GM13976 (cell line): ENCODE results near the gene MAP3K7CL.

Experiments
- DNase-seq: peaks from one replicate; pipeline ENCODE4 v3.0.0; 2012; ENCODE audit warnings: low spot score
- in situ Hi-C: fragments of 300-500 bp; cut with MboI; formaldehyde crosslinking; loops from one replicate; pipeline ENCODE4 v1.12.0; 2022; ENCODE audit warnings: low sequenced_read_pairs, mixed read lengths, inconsistent platforms; ENCODE audit not compliant: unreplicated experiment
- TF ChIP-seq, protein P1 (sequence below): IDR thresholded peaks from 2 replicates; pipeline ENCODE4 v1.5.1; 2012; ENCODE audit warnings: borderline replicate concordance, mild to moderate bottlenecking; ENCODE audit not compliant: insufficient read depth; ENCODE audit errors: extremely low read depth, missing control alignments, control extremely low read depth

MAP3K7CL gene

DNA sequence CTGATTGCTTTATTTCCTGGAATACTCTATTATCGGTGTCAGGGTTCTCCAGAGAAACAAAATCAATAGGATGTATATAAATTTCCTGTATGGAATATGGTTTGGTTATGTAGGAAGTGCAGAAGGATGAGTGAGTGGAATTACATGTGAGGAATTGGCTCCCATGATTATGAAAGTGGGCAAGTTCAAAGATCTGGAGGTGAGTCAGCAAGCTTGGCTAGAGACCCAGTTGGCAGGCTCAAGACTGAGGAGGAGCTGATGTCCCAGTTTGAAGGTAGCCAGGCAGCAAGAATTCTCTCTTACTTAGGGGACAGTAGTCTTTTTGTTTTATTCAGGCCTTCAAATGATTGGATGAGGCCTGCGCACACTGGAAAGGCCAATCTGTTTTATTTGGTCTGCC, 57.5 kb downstream of the MAP3K7CL start:
- no peak for DNase-seq
- in situ Hi-C loops: no loop called here

DNA sequence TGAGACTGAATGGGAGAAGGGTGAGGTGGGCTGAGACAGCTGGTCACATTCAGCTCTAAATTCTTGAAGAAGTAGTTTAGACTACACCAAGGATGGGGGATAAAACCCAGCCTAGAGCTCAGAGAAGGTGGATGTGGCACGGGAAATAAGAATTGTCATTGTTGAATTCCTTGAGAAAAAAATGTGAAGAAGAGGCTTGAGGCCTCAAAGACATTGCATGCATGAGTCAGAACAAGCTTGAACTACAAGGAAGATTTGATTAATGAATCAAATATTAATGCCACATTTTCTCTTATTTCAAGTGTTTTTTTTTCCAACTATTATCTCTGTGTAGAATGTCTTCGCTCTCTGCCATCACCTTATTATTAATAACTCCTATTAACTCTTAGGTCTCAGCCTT, 58.9 kb downstream of the MAP3K7CL start:
- TF ChIP-seq, protein P1, sequence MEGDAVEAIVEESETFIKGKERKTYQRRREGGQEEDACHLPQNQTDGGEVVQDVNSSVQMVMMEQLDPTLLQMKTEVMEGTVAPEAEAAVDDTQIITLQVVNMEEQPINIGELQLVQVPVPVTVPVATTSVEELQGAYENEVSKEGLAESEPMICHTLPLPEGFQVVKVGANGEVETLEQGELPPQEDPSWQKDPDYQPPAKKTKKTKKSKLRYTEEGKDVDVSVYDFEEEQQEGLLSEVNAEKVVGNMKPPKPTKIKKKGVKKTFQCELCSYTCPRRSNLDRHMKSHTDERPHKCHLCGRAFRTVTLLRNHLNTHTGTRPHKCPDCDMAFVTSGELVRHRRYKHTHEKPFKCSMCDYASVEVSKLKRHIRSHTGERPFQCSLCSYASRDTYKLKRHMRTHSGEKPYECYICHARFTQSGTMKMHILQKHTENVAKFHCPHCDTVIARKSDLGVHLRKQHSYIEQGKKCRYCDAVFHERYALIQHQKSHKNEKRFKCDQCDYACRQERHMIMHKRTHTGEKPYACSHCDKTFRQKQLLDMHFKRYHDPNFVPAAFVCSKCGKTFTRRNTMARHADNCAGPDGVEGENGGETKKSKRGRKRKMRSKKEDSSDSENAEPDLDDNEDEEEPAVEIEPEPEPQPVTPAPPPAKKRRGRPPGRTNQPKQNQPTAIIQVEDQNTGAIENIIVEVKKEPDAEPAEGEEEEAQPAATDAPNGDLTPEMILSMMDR: no peak
- in situ Hi-C loops: no loop called here
- DNase-seq: no peak

More for the DNA sequence above, 57.5 kb downstream of the MAP3K7CL start:
- TF ChIP-seq, protein P1: no peak

DNA sequence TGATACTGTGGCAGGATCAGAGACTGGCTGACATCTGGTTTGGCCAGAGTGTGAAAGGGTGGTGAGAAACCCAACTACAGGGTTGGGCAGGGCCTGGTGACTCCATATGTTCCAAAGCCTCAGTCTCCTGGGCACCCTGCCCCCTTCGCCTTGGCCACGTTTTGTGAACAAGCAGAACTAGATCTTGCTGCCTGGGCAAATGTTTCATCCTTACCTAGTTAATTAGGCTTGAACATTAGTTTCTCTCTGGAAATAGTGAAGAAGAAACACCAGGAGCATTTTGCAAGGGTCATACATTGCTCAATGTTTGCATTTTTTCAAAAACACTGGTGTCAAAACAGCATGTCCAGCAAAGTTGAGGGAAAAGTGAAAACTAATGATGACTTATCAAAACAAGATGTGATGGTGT, 60.5 kb downstream of the MAP3K7CL start:
- TF ChIP-seq, protein P1: no peak
- DNase-seq: no peak
- in situ Hi-C loops: no loop called here

DNA sequence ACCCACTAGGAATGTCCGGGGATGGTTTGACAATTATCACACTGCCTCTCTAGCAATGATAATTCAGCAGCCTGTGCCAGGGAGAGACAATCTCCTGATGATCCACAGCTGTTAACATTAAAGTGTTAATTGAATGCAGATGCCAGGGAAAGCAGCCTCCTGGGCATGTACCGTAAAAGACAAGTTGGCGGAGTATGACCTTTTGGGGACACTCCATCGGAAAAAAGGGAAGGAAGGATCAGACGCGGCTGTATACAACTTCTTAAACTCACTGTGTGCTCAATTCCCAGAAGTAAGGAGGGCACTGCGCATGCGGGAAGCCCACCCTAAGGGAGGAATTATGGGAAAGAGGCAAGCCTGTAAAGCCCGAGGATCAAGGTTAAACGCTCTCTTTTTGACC, 62.6 kb downstream of the MAP3K7CL start:
- in situ Hi-C loops: no loop called here
- no peak for DNase-seq

DNA sequence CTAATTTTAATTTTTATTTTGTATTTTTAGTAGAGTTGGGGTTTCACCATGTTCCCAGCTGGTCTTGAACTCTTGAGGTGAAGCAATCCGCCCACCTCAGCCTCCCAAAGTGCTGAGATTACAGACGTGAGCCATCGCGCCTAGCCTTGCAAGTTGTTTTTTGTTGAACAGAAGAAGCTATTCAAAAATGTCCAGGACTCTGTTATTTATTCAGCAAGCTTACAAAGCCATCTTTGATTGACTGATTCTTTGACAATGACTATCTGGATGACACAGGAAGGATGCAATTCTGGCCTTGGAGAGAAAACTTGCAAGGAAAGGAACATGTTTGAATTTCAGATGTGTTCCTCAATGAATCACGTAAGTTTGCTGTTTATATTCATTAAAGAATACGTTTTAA, 63.5 kb downstream of the MAP3K7CL start:
- TF ChIP-seq, protein P1: no peak
- in situ Hi-C loops: no loop called here
- no peak for DNase-seq

More for the DNA sequence above, 62.6 kb downstream of the MAP3K7CL start:
- TF ChIP-seq, protein P1: no peak

DNA sequence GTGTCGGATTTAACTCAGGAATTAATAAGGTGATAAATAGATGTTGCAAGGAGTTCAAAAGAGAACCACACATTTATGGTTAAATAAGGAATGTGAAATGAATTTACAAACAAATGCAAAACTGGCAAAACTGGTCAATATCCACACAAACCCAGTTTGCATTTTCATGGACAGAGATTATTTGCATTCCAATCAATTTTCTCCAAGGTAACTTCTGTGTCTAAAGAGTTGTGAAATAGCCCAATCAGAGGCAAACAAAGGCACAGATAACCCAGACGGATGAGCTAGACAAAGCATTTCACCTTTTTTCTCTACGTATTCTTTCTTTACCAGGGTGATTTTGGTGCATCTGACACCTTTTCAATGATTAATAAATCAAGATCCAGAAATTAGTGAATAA, 63.9 kb downstream of the MAP3K7CL start:
- DNase-seq: no peak
- TF ChIP-seq, protein P1: no peak
- in situ Hi-C loops: no loop called here

DNA sequence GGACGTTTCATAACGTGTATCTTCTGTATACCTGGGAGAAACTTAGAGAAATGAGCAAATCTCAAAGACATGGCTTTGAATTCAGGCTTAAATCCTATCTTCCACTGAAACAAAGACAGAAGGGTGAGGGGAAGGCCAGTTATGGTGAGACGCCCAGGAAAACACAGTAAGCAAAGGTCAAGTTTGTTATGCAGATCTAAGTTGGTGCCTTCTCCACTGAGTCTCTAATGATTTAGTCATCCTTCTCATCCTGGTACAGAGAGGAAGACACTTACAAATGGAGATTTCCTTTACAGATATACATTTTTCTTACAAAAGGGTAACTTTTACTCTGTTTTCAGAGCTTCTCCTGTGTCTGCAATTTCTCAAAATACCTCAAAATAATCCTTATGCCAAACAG, 64.4 kb downstream of the MAP3K7CL start:
- in situ Hi-C loops: no loop called here
- TF ChIP-seq, protein P1: no peak
- DNase-seq: no peak
